Activated naive CD4-positive, alpha-beta T cell (primary cell): ENCODE results near the gene DHCR24.
A peak's percentile ranks its signal among the peaks of the same experiment; 100 is the strongest.

Experiments used
- DNase-seq, 4 experiments: peaks; one replicate each; lab custom pipeline; 2025; lab: John Stamatoyannopoulos, UW

DHCR24 gene

DNA sequence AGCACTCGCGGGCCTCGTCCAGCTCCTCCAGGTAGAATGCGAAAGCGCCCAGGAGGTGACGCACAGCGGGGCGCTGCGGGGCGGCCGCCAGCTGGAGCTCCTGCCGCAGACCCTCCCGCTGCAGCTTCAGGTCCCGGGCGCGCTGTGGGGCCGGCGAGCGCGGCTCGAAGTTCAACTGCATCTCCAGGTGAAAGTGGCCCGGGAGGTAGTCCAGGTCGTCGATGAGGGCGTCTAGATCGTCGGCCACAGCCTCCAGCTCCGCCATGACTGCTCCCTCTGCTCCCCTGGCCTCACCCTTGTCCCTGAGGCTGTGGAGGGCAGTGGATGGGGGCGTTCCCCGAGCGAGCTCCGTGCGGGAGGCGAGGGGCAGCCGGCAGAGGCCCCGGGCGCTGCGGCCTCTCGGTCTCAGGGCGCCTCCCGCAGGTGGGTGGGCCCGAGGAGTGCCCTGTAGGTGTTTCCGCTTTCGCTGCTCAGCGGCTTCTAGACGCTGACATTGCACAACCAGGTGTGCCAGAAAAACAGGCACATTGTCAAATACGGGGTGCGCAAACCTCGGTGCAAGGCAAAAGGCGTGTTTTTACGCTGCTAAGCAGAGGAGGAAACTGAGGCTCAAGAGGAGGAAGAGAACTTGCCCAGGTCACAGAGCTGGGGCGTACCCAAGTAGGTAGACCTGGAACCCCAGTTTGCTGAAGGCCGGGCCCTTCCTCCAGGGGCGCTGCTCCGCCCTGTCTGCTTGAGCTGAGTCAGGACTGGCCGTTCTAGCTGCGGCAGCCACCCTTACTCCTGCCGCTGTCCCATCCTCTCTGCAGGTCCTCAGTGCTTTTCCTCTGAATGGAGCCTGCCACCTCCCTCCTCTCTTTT lies 85.9 kb downstream of the DHCR24 start, which contains the start of gene TTC22:
Gene TTC22 (minus strand): TSS at position 425 of the 861 bp plus-strand sequence. CDS start 160 bp downstream, at position 265.
- DNase-seq: peak in 3 of 4 experiments; percentile 36 to 66 (median 50)

GRCh38 chr1:54800041-54800898 lies 86.7 kb downstream of the DHCR24 start:
- DNase-seq: no peak
